Measurements from ENCODE around the gene ADAMTS14. TPM values are rescaled to one million over a fixed set of nuclear protein-coding genes. Genes with fewer than 3 reads are reported as not detected.

Gene ADAMTS14
- total RNA-seq, 1 donor from 2014 or later = 1.9 TPM

DNA sequence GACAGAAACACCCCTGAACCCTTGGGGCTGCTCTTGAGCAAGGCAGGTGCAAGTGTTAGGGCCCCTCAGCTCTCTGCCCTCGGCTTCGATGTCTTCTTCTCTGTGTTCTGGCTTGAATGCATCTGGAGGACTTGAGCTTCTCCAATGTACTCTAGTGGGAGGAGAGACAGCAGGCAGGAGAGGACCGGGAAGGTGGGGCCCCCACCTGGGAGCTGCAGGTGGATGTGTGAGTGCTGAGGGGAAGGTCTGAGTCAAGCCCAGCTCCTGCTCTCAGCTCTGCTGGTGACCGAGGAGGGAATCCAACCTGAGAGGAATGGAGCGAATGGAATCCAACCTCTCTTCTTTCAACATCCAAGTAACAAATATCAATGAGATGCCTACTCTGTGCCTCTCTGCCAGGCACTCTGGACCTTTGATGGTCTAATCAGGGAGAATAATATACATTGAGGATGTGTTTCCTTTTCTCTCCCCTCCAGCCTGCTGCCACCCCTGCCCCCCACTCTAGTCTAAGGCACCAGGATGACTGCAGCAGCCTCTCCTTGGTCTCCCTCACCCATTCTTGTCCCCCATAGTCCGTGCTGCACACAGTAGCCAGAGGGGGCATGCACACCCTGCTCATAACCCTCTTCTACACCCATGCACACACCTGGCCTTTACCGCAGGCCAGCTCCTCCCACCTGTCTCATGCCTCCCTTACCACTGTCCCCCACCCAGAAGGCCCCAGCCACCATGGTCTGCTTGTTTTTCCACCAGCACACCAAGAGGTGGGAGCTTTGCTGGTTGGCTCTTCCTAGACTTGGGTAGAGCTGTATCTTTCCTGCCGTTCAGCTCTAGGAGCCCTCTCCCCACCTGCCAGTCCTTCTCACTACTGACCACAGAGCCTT, 99.2 kb downstream of the ADAMTS14 start:
- no peak for DNase-seq (ENCODE audit: low read depth)

DNA sequence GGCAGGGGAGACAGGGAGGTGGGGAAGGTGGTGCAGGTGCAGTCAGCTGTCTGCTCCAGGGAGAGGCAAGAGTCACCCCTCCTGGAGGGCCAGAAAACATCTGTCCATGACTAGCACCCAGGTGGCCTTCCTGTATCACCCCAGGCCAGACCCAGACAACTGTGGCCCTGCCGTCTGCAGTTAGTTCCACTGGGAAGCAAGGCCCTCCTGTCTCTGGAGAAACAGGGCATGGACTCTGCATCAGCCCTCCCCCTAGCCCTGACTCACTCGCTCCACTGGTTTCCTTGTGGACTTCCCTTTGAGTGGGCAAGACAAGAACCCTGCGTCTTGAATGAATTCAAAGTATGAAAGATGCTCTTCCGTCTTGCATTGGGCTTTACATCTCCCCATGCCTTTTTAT, 100.3 kb downstream of the ADAMTS14 start:
- no peak for DNase-seq (ENCODE audit: low read depth)

DNA sequence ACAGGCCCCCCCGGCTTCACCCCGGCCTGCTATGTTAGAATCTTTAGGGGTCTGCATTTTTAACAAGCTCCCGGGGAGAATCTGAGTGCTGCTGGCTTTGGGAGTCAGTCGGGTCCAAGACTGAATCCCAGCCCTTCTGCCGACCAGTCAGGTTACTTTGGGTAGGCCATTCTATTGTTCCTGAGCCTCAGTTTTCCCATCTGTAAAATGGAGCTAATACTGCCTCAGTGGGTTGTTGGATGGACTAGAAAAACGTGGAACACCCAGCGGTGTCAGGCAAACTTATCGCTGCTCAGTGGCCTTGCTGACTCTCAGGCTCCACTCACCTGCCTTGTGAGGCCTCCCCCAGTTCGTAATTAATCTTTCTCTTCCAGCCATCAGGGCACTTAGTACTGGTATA, 101.2 kb downstream of the ADAMTS14 start:
- DNase-seq (ENCODE audit: low read depth) = no peak

DNA sequence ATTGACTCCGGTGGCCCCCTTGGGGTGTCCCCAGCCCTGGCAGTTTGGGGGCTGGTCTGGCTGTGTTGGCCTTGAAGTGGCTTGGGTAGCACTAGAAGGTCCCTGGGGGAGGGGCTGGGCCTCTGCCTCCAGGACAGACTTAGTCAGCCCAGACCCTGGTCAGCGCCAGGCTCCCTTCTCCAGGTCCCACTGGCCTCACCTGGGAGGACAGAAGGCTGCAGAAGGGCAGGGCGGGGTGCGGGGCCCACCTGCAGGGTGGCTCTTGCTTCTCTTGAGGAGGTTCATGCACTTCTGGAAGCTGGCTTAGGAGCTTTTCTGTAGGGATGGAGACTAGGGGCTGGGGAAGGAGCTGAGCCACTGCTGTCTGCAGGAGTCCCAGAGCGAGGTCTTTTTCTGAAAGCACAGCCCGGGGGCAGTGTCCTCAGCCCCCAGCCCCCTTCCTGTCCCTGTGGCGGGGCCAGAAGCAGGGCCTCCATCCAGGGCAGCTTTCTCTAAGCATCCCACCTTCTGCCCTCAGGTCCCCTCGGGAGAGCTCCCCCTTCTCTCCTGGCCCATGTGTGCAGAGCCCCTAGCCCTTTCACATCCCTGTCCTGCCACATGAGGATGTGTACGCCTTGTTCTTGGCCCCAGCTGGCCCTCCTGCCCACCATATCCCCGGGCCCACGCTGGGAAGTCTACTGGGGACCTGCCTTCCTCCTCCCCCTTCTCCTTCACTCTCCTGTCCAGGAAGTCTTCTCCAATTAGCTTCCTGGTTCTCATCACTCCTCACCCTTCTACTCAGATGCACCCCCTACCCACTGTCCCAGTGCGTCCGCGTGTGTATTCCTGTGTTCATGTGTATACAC, 101.9 kb downstream of the ADAMTS14 start:
- no peak for DNase-seq (ENCODE audit: low read depth)

DNA sequence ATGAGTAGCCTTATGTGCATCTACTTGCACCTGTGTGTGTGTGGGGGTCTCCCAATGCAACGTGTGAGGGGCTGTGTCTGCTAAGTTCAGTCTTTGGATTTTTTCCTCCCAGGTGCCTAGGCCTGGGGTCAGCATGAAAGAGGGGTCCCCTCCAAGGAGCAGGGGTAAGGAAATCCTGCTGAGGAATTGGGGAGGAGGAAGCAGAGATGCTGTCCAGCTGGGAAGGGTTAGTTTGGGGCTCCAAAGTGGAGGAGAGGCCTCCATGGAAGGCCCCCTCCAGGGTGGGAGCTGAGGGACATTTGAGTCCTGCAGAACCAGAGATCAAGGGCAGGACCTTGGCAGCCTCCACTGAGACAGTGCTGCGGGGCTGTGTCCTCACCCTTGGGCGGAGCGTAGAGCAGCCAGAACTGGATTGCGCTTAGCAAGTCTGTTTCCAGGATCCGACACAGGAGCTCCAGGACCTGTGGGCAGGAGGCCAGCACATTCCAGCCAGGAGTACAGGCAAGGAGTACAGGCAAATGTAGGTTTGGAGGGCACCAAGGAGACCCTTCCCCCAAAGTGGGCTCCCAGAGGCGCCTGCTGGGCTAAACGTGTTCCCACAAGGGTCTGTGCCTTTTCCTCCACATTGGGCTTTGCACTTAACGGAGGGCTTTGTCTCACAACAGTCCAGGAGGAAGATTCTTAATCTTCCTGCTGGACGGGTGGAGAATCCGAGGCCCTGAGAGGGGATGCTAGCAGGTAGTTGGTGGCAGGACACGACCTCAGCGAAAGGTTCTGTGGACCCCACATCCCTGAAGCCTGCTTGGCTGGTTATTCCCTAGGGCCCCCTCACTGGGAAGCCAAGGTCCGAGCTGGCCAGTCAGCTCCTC, 102.7 kb downstream of the ADAMTS14 start:
- DNase-seq (ENCODE audit: low read depth) = peak; percentile 56

DNA sequence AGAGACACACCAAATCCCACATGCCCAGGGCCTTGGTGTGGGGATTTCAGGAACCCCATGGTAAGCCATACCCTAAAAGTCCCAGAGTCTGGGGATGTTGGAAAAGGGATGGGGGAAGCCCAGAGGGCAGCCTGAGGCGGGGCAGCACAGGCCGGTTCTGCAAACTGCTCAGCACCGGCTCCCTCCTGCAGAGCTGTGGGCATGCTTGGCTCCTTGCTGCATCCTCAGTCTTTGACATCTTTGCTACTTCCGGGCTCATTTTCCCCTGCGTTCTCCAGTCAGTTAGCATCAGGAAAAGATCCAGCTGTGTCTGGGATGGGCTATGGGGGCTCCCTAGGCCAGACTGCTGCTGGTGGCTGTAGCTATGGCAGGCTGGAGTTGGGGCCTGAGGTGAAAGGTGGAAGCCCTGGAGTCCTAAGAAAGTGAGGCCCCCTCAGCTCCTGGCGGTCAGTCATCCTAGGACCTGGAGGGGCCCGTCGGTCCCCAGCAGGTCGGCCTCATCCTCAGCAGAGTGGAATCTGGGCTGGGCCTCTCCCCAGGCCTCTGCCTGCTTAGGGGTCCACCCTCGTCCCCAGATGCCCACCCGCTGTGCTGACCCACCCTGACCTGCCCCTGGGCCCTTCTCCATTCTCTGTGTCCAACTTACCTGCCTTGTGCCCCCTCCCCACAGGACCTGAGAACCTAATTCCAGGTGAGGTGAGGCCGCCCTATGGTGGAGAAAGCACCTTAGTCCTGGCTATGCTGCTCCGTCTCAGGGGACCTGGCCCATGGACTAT, 103.6 kb downstream of the ADAMTS14 start:
- no peak for DNase-seq (ENCODE audit: low read depth)

DNA sequence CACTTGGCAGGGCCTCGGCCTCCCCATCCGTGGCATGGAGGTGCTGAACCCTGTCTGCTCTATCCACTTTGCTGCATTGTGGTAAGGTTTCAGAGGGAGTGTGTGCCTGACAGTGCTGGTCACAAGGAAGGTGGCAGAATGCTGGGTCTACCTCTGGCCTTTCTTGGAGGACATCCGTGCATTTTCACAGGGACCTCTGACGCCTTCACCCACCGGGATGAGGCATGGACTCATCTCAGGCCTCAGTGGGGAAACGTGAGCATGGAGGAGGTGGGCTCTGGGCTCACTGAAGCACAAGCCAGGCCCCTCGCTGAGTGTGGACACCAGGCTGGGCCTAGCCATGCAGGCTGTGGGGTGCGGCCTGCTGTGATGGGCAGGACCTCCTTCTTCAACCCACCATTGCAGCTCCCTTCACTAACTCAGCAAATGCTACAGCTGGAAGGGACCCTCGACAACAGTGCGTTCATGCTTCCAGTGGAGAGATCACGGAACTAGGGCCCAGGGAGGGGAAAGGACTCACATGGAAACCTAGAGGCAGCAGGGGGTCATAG, 104.2 kb downstream of the ADAMTS14 start:
- DNase-seq (ENCODE audit: low read depth) = no peak

DNA sequence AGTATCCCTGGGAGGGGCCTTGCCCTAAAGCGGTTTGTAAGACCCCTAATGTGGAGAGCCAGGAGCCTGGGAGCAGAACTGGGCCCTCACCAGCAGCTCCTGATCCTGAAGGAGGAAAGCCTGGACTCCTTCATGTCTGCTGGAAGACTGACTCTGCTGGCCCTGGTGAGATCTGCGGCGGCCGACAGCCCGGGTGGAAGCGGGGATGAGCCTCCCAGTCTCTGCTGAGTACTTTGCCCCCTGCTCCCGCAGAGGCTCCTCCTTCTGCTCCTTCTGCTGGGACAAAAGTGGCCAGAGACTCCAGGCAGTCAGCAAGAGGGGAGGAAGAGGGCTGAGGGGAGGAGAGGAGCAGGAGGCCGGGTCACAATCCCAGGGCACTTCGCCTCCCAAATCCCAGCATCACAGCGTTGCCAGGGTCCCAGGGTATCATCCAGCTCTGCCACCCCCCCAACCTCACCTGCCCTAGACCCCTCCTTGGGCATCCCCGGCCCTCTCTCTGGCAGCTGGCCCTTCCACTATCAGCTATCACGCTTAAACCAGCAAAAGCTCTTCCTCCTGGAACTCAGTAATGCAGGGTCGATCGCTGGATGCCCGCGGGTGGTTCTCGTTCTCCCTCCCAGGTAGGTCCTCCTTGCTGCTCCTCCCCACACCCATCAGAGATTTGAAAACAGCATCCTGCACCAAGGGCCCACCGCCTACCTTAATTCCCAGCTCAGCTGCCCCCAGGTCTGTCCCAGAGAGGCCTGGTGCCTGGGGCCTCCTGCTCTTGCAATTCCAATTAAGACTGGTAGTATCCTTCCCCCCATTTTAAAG, 105.0 kb downstream of the ADAMTS14 start:
- DNase-seq (ENCODE audit: low read depth) = no peak

DNA sequence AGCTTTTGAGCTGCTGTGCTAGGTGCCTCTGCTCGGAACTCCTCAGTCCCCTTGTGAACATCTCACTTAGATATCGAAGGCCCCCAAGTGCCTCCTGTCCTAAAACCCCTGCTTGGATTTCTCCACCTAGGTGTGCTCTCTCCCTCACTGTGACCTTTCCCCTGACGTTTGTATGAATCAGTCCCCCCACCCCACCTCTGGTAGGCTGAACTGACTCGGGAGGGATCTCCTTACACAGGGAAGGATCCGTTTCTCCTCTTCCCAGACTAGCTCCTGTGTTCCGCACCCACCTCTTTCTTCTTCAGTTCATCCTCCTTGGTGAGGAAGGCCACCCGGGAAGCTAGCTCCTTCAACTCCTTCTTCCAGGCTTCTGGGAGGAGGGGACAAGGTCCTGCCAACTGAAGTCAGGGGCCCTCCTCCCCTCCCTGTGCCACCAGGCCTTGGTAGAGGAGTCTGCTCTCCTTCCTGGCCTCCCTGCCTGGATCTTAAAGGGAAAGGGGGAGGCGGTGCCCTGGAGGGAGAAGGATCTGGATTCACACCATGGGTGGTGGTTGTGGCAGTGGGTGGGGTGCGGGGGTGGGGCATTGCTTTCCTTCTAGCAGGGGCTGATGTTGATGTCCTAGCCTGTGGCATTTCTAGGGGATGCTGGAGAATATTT, 106.1 kb downstream of the ADAMTS14 start:
- DNase-seq (ENCODE audit: low read depth) = no peak

DNA sequence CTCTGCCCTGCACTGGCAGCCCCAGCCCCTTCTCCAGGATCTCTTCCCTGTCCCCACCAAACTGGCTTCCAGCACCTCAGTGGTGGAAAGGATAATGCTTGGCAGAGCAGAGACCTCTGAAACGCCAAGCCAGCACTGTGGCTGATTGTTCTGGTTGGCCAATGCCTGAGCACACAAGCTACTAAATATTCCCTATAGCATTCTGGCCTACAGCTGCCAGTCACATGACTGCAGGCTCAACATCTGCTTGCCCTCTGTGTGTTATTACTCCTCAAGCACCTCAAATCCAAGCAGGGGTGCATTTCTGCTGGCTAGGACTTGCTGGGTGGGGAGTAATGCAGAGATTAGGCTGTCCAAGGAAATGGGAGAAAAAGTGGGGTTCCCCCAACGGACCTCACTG, 106.8 kb downstream of the ADAMTS14 start:
- no peak for DNase-seq (ENCODE audit: low read depth)

DNA sequence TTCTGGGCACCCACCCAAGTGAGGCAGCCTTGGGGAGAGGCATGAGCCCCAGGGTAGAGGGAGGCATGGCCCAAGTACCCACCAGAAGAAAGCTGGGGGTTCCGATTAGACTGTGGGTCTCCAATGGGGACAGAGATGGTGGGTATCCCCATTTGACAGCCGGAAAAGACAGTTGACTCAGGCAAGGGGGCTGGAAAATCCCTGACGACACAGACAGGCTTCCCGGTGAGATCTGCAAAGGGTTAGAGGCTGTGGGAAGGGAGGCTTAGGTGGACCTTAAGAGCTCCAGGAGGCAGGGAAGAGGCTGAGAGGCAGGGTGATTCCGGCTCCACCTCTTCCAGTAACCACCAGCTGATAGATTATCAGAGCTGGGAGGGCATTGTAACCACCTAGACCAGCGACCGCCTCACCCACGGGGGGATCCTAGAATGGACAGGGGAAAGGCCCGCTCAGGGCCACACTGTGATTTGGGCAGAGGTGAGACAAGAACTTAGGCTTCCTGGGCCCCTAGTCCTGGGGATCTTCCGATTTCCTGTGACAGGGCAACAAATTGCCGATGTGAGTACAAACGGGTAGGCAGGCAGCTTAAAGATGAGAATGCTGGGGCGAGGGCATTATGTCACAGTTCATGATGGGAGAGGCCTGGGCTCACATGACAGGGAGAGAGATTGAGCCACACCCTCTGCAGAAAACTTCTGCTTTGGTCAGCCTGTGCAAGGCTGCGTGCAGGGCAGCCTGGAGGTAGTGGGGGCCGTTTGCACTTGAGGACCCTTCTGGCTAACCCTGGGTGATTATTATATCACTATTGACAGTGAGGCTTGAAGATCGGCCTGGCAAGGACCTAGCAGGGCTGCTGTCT, 107.4 kb downstream of the ADAMTS14 start:
- no peak for DNase-seq (ENCODE audit: low read depth)

DNA sequence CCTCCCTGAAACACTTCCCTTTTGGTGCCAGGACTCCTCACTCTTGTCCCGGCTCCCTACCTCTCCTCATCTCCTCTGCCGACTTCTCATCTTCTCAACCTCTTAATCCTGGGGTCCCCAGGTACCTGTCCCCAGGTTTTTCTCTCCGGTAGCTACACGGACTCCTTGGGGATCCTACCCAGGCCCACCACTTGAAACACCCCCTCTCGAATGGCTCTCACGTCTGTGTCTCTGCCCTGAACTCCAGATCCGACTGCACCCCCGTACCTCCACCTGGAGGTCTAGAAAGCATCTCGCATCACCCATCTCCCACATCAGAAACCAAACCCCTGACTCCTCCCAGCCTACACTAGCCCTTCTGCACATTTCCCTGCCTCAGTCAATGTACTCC, 108.1 kb downstream of the ADAMTS14 start:
- DNase-seq (ENCODE audit: low read depth) = no peak

DNA sequence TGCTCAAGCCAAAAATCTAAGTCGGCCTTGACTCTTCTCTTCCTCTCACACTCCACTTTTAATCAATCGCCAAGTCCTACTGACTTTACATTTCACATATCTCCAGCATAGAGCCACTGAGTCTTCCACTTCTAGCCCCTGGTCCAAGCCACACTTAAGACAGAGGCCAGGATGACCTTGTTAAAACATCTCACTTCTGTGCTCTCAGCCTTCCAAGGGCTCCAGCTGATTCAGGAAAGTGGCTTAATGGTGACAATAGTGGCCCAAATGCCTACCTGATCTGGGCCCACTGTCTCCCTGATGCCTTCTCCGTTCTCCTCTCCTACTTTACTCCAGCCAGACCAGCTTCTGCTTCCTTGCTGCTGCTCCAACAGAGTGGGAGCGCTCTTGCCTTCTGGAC, 108.5 kb downstream of the ADAMTS14 start:
- no peak for DNase-seq (ENCODE audit: low read depth)

DNA sequence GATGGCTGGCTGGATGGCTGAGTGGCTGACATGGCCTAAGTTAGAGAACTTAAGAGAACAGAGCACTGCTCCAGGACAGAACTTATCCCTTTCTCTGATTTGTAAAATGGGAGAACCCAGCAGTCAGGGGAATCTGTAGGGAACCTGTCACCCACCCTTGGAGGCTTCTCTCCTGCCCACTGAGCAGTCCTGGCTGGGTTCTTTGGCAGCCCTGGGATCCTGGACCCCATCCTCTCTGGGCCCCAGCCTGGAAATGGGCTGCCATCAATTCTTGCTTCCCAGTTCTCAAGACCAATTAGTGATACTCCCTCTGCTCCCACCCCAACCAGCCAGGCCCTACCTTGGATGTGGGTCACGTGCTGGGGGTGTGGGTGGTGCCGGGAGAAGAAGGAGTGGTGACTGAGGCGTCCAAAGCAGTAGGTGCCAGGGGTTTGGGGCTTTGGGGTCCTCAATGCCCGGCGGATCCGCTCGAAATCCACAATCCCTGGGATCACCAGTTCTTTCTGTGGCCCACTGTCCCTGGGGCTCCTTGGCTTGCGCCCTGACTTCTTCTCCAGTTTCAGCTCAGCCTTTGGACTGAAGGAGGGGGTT, 109.2 kb downstream of the ADAMTS14 start:
- DNase-seq (ENCODE audit: low read depth) = no peak

DNA sequence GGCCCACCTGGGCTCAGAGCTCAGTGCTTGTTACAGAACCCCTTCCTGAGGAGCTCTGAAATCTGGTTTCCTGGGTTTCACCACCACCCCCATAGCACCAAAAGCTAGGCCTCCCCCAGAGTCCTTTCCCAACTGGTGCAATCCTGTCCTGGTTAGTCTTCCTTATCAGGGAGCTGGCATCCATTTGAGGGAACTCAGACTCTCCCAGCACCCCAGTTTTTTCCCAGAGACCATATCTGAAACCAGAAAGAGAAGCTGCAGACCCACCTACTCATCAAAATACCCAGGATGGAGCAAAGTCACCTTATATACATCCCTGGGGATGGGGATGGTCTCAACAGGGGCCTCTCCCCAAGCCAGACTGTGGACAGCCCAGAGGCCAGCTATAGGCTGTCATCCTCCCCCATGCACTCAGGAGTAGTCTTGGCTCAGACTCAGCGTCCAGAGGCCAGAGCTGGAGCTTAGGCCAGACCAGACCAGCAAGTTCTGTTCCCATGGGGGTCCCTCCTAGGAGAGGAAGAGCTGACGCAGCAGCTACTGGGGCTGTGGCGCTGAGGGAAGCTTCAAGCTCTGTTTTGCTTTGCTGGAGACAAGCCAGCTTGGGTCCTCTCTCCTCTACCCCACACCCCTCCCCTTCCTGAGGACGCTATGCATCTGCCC, 109.9 kb downstream of the ADAMTS14 start:
- DNase-seq (ENCODE audit: low read depth) = no peak

DNA sequence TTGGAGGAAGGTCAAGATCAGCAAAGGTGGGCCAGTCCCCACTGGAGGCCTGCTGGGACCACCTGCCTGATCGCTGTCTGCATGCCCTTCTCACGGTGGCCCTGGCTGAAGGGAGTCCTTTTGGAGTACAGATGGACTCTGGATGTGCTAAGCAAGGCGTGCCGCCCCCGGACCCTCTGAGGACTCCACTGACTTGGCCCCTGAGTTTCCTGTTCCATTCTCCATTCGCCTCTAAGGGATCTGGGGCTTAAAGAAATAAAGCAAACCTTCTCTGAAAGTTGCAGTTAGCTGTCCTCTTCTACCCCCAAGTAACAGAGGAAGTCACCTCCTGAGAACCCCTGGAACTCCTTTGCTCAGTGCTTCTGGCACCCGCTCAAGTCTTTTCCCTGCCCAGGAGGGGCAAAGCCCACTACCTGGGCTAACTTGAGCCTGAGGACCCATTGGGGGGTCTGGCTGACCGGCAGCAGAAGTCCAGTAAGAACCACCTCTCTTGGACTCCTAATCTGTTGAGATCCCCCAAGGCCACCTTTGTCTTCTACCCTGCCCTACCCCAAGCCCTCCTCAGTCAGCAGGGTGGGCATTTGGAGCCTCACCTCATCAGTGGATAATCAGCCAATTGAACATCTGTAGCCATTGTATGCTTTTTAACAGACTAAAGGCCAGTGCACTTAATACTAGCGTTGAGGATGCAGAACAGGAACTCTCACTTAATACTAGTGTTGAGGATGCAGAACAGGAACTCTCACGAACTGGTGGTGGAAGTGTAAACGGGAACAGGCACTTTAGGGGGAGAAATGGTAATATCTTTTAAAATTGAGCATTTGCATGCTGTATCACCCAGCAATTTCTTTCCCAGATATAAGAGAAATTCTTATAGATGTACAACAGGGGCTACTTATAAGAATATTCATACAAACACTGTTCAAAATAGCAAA, 110.7 kb downstream of the ADAMTS14 start:
- DNase-seq (ENCODE audit: low read depth) = no peak

Measured in renal cortical epithelial cell (primary cell).